Thymus (tissue), 11 donors: ENCODE results near the gene ZNF33B. TPM values are rescaled to one million over a fixed set of nuclear protein-coding genes. Genes with fewer than 3 reads are reported as not detected.

ENCODE experiments used
- DNase-seq, 9 donors: peaks; one replicate each; pipeline ENCODE4 v3.0.0-alpha.2; 2013; ENCODE audit warnings: low spot score in 9 of 9, low read depth in 6 of 9, missing footprints in 1 of 9
- H3K27ac ChIP-seq, 2 donors: one replicate each; pipeline ENCODE4 v1.5.1; 2013; ENCODE audit warnings: control low read depth in 1 of 2, low read depth in 1 of 2, low read length in 1 of 2, mild to moderate bottlenecking in 1 of 2, moderate library complexity in 1 of 2
- H3K27me3 ChIP-seq, 2 donors: one replicate each; pipeline ENCODE4 v1.5.1; 2013; ENCODE audit warnings: low read length in 1 of 2; ENCODE audit not compliant: control insufficient read depth in 2 of 2, insufficient read depth in 1 of 2
- H3K36me3 ChIP-seq, 2 donors: one replicate each; pipeline ENCODE4 v1.5.1; 2013; ENCODE audit warnings: low read length in 1 of 2, mild to moderate bottlenecking in 1 of 2, moderate library complexity in 1 of 2; ENCODE audit not compliant: control insufficient read depth in 2 of 2, insufficient read depth in 2 of 2
- H3K4me1 ChIP-seq, 2 donors: one replicate each; pipeline ENCODE4 v1.5.1; 2013; ENCODE audit warnings: low read length in 2 of 2; ENCODE audit not compliant: control insufficient read depth in 2 of 2, insufficient read depth in 2 of 2
- H3K4me3 ChIP-seq, 2 donors: one replicate each; pipeline ENCODE4 v1.5.1; 2013; ENCODE audit warnings: low read length in 2 of 2, control low read depth in 1 of 2, mild to moderate bottlenecking in 1 of 2
- H3K9me3 ChIP-seq, 2 donors: one replicate each; pipeline ENCODE4 v1.5.1; 2013; ENCODE audit warnings: low read length in 1 of 2, mild to moderate bottlenecking in 1 of 2; ENCODE audit not compliant: control insufficient read depth in 2 of 2, insufficient read depth in 1 of 2
- WGBS: extraction: QIAGEN DNeasy Blood & Tissue Kit; methylation state at CpG from one replicate; pipeline ENCODE4 v1.1.7; 2013; 5-methylcytosine and 5-hydroxymethylcytosine counted together
- polyA plus RNA-seq: library from polyadenylated mRNA; stranded (reverse); fragments of 200-250 nt; gene quantifications from one replicate; pipeline ENCODE4 v1.2.3, GENCODE V29; 2013
- total RNA-seq: library from RNA; stranded (reverse); fragments of 120-200 nt; gene quantifications from one replicate; pipeline ENCODE4 v1.2.4, GENCODE V29; 2013
- donor health status: healthy.

Gene ZNF33B
- total and polyA plus RNA-seq, 2 donors, result 16.4 to 17.5 TPM

GRCh38 chr10:42646687-42647640, 8.6 kb upstream of the ZNF33B start:
- DNase-seq, result no peak
- Histone ChIP-seq H3K27me3 (no peaks in the 10 kb centered on the region), H3K27ac (no peak overlapping the region), H3K4me1 (peaks cover 0 to 3% of the 10 kb centered on the region in 2 donors), H3K9me3 (no peaks in the 10 kb centered on the region), H3K36me3 (no peaks in the 10 kb centered on the region), H3K4me3 (no peak overlapping the region)
- 95% methylated on average over 11 of the region's 11 CpGs for WGBS

- Histone ChIP-seq H3K27me3 (no peaks in the 10 kb centered on the region), H3K27ac (no peak overlapping the region), H3K4me1 (peaks cover 0 to 3% of the 10 kb centered on the region in 2 donors), H3K4me3 (no peak overlapping the region), H3K9me3 (no peaks in the 10 kb centered on the region), H3K36me3 (no peaks in the 10 kb centered on the region)
- no peak for DNase-seq
- WGBS, result 86% methylated on average over 4 of the region's 4 CpGs
Measured at GRCh38 chr10:42646214-42646613, 7.8 kb upstream of the ZNF33B start.

- Histone ChIP-seq H3K4me1 (peaks cover 0 to 1% of the 10 kb centered on the region in 2 donors), H3K36me3 (no peaks in the 10 kb centered on the region), H3K9me3 (no peaks in the 10 kb centered on the region), H3K27ac (no peak overlapping the region), H3K4me3 (no peak overlapping the region), H3K27me3 (no peaks in the 10 kb centered on the region)
- no peak for DNase-seq
- 96% methylated on average over 12 of the region's 12 CpGs for WGBS
Measured at GRCh38 chr10:42645516-42645915, 7.1 kb upstream of the ZNF33B start.

GRCh38 chr10:42645103-42645502, 6.7 kb upstream of the ZNF33B start:
- no peak for DNase-seq
- WGBS, result 71% methylated on average over 4 of the region's 4 CpGs

GRCh38 chr10:42640610-42641229, 2.4 kb upstream of the ZNF33B start:
- Histone ChIP-seq H3K27ac (no peak overlapping the region), H3K9me3 (no peaks in the 10 kb centered on the region), H3K36me3 (no peaks in the 10 kb centered on the region), H3K4me3 (no peak overlapping the region), H3K4me1 (peaks cover 2 to 4% of the 10 kb centered on the region in 2 donors), H3K27me3 (no peaks in the 10 kb centered on the region)
- DNase-seq, result no peak
- 94% methylated on average over 8 of the region's 8 CpGs for WGBS

More at GRCh38 chr10:42645103-42645502, 6.7 kb upstream of the ZNF33B start:
- no peaks in the 10 kb centered on the region for H3K9me3 ChIP-seq
- no peak overlapping the region for H3K4me3 ChIP-seq
- H3K27me3 ChIP-seq, result no peaks in the 10 kb centered on the region
- no peaks in the 10 kb centered on the region for H3K4me1 ChIP-seq
- no peaks in the 10 kb centered on the region for H3K36me3 ChIP-seq
- H3K27ac ChIP-seq, result no peak overlapping the region

- H3K27me3 ChIP-seq, result no peaks in the 10 kb centered on the region
- H3K4me1 ChIP-seq, result peaks cover 2 to 4% of the 10 kb centered on the region in 2 donors
- WGBS, result 0% methylated on average over 6 of the region's 6 CpGs
- peak overlapping the region; percentile 85 to 99 for H3K27ac ChIP-seq
- H3K9me3 ChIP-seq, result no peaks in the 10 kb centered on the region
- peak overlapping the region; percentile 51 to 96 for H3K4me3 ChIP-seq
- no peaks in the 10 kb centered on the region for H3K36me3 ChIP-seq
- peak in 2 of 9 donors; percentile 40 to 45 for DNase-seq
Measured at GRCh38 chr10:42638821-42639270, 476 bp upstream of the ZNF33B start.

GRCh38 chr10:42637648-42638054, 719 bp downstream of the ZNF33B start:
- peak overlapping the region; percentile 51 to 96 for H3K4me3 ChIP-seq
- 38% methylated on average over 10 of the region's 10 CpGs for WGBS
- no peaks in the 10 kb centered on the region for H3K36me3 ChIP-seq
- peak in 1 of 9 donors; percentile 4 for DNase-seq
- H3K27me3 ChIP-seq, result no peaks in the 10 kb centered on the region
- H3K9me3 ChIP-seq, result no peaks in the 10 kb centered on the region
- H3K4me1 ChIP-seq, result peaks cover 2 to 4% of the 10 kb centered on the region in 2 donors
- peak overlapping the region; percentile 85 to 99 for H3K27ac ChIP-seq

GRCh38 chr10:42637142-42637541, 1.2 kb downstream of the ZNF33B start:
- H3K27ac ChIP-seq, result no peak overlapping the region
- WGBS, result 66% methylated on average over 3 of the region's 3 CpGs

GRCh38 chr10:42635098-42635497, 3.3 kb downstream of the ZNF33B start:
- Histone ChIP-seq H3K4me3 (no peak overlapping the region), H3K4me1 (peaks cover 2 to 4% of the 10 kb centered on the region in 2 donors), H3K27ac (no peak overlapping the region), H3K9me3 (no peaks in the 10 kb centered on the region), H3K36me3 (peaks cover 5 to 11% of the 10 kb centered on the region in 2 donors), H3K27me3 (no peaks in the 10 kb centered on the region)
- no peak for DNase-seq
- WGBS, result over 99% methylated on average over 4 of the region's 4 CpGs

More at GRCh38 chr10:42637142-42637541, 1.2 kb downstream of the ZNF33B start:
- H3K4me1 ChIP-seq, result peaks cover 2 to 4% of the 10 kb centered on the region in 2 donors
- H3K27me3 ChIP-seq, result no peaks in the 10 kb centered on the region
- H3K9me3 ChIP-seq, result no peaks in the 10 kb centered on the region
- H3K4me3 ChIP-seq, result peak overlapping the region; percentile 51 to 96
- no peaks in the 10 kb centered on the region for H3K36me3 ChIP-seq
- DNase-seq, result peak in 2 of 9 donors; percentile 3 to 24
